AG04450 (cell line): ENCODE data around the gene MGRN1. TPM values are rescaled to one million over a fixed set of nuclear protein-coding genes. Genes with fewer than 3 reads are reported as not detected.

Experiments
- CTCF ChIA-PET: fragments of 300-600, 350-600 bp; formaldehyde crosslinking; extraction: SDS; loops from one replicate; lab custom pipeline; 2022; ENCODE audit warnings: antibody characterized with exemption, inconsistent platforms; lab: Charles Lee
- POLR2A ChIA-PET: fragments of 350-600 bp; formaldehyde crosslinking; extraction: SDS; loops from one replicate; lab custom pipeline; 2021; ENCODE audit warnings: antibody characterized with exemption, inconsistent platforms; lab: Yijun Ruan, JAX
- DNase-seq: peaks from one replicate; pipeline ENCODE4 v3.0.0-alpha.2; 2011; ENCODE audit warnings: low read depth, low spot score
- H3K27ac ChIP-seq: one replicate; pipeline ENCODE4 v1.5.1; 2012; ENCODE audit warnings: low read depth, low read length, control low read depth
- H3K27me3 ChIP-seq: one replicate; pipeline ENCODE4 v1.6.0; 2012; ENCODE audit warnings: low read length; ENCODE audit not compliant: control insufficient read depth, insufficient read depth
- H3K4me3 ChIP-seq: 2 replicates; pipeline ENCODE4 v1.5.1; 2011; ENCODE audit warnings: mild to moderate bottlenecking, low read depth, low read length, control low read depth
- H3K9me3 ChIP-seq: 2 replicates; pipeline ENCODE4 v1.5.1; 2012; ENCODE audit warnings: low read length; ENCODE audit not compliant: control insufficient read depth, insufficient read depth
- CTCF ChIP-seq: IDR thresholded peaks from 2 replicates; pipeline ENCODE4 v1.5.1; 2011; ENCODE audit warnings: low read depth, low read length, control low read depth, inconsistent platforms
- polyA plus RNA-seq: library from polyadenylated mRNA; depleted of rRNA; stranded (reverse); fragments of >200 nt; gene quantifications from 2 replicates; pipeline ENCODE4 v1.2.3, GENCODE V29; 2011

The MGRN1 gene
- polyA plus RNA-seq, 1 experiment, result 3.4 TPM

GRCh38 chr16:4690946-4691665 lies 66.5 kb downstream of the MGRN1 start:
- CTCF ChIA-PET, result no interaction called here
- TF ChIP-seq CTCF, result no peak
- no peak for DNase-seq
- Histone ChIP-seq H3K9me3 (no peaks in the 10 kb centered on the region; the same call in 1 of the 2 replicates), H3K27ac (no peak overlapping the region), H3K4me3 (no peak overlapping the region), H3K27me3 (no peaks in the 10 kb centered on the region)
- POLR2A ChIA-PET, result no interaction called here

GRCh38 chr16:4691666-4692412 lies 67.2 kb downstream of the MGRN1 start:
- ChIA-PET POLR2A (no interaction called here), CTCF (no interaction called here)
- H3K27ac ChIP-seq, result no peak overlapping the region
- no peaks in the 10 kb centered on the region; the same call in 1 of the 2 replicates for H3K9me3 ChIP-seq
- H3K27me3 ChIP-seq, result no peaks in the 10 kb centered on the region
- no peak for DNase-seq
- H3K4me3 ChIP-seq, result no peak overlapping the region
- no peak for TF ChIP-seq CTCF

GRCh38 chr16:4692460-4693295 lies 68.1 kb downstream of the MGRN1 start:
- Histone ChIP-seq H3K27me3 (no peaks in the 10 kb centered on the region), H3K9me3 (no peaks in the 10 kb centered on the region; the same call in 1 of the 2 replicates), H3K27ac (peak overlapping the region; percentile 21), H3K4me3 (peak overlapping the region; percentile 69)
- ChIA-PET CTCF (interaction anchor here (1.4 kb wide), 1 partner anchor 10 kb away, joined by 6 read pairs; no protein-coding TSS in a partner anchor), POLR2A (interaction anchor here (1.4 kb wide), 1 partner anchor 42 kb away, joined by 5 read pairs; the partner anchor contains the start of genes ANKS3 and DNAAF8)
- no peak for DNase-seq
- no peak for TF ChIP-seq CTCF

- Histone ChIP-seq H3K4me3 (peak within 1 kb of the TSS; percentile 95), H3K27me3 (no peaks in the 10 kb centered on the region), H3K27ac (peak within 1 kb of the TSS; percentile 21), H3K9me3 (no peaks in the 10 kb centered on the region; the same call in 1 of the 2 replicates)
- TF ChIP-seq CTCF, result no peak
- ChIA-PET POLR2A (interaction anchor here (1.4 kb wide), 1 partner anchor 41 kb away, joined by 5 read pairs; the partner anchor contains the start of genes ANKS3 and DNAAF8), CTCF (interaction anchor here (1.4 to 1.6 kb wide), 2 partner anchors 11 to 16 kb away, joined by 3 to 6 read pairs; no protein-coding TSS in a partner anchor)
- DNase-seq, result peak; percentile 72
Observed at GRCh38 chr16:4693296-4693955, 68.8 kb downstream of the MGRN1 start, which contains the start of gene NUDT16L1. TSS of gene NUDT16L1 (plus strand) at chr16:4693562. CDS start at chr16:4693727, 165 bp downstream.
